SIG-M5 treated with dmso at 0.1 percent for 504 hours (cell line): Measurements from ENCODE around the gene SAMD10.

ENCODE experiments used
- DNase-seq: peaks from one replicate; lab custom pipeline; 2025; ENCODE audit not compliant: unreplicated experiment; lab: John Stamatoyannopoulos, UW

SAMD10 gene

GRCh38 chr20:63957690-63958441 lies 21.6 kb downstream of the SAMD10 start:
- peak; percentile 47 for DNase-seq

- peak; percentile 76 for DNase-seq
Observed at GRCh38 chr20:63957004-63957689, 22.3 kb downstream of the SAMD10 start.

GRCh38 chr20:63956664-63957003 lies 22.8 kb downstream of the SAMD10 start:
- no peak for DNase-seq

- peak; percentile 88 for DNase-seq
Observed at GRCh38 chr20:63955827-63956663, 23.4 kb downstream of the SAMD10 start, which contains the start of gene UCKL1. TSS of gene UCKL1 (minus strand) at chr20:63956416. CDS start at chr20:63956372, 44 bp downstream.

- peak; percentile 45 for DNase-seq
Observed at GRCh38 chr20:63955281-63955826, 24.1 kb downstream of the SAMD10 start.

- DNase-seq, result no peak
Observed at GRCh38 chr20:63953764-63954429, 25.5 kb downstream of the SAMD10 start.

- DNase-seq, result no peak
Observed at GRCh38 chr20:63952769-63953168, 26.7 kb downstream of the SAMD10 start.

GRCh38 chr20:63952210-63952535 lies 27.3 kb downstream of the SAMD10 start:
- DNase-seq, result no peak

- DNase-seq, result no peak
Observed at GRCh38 chr20:63951398-63952209, 27.8 kb downstream of the SAMD10 start.

GRCh38 chr20:63950701-63951397 lies 28.6 kb downstream of the SAMD10 start:
- no peak for DNase-seq

GRCh38 chr20:63947638-63948456 lies 31.6 kb downstream of the SAMD10 start:
- DNase-seq, result no peak

GRCh38 chr20:63946986-63947637 lies 32.3 kb downstream of the SAMD10 start:
- no peak for DNase-seq

- no peak for DNase-seq
Observed at GRCh38 chr20:63945921-63946920, 33.2 kb downstream of the SAMD10 start.

- DNase-seq, result no peak
Observed at GRCh38 chr20:63945031-63945658, 34.3 kb downstream of the SAMD10 start.

- DNase-seq, result no peak
Observed at GRCh38 chr20:63944078-63944941, 35.1 kb downstream of the SAMD10 start.

- DNase-seq, result no peak
Observed at GRCh38 chr20:63943808-63944077, 35.7 kb downstream of the SAMD10 start.
